IMR-90 (cell line): ENCODE results near the gene FXN. TPM values are rescaled to one million over a fixed set of nuclear protein-coding genes. Genes with fewer than 3 reads are reported as not detected.

ENCODE experiments used
- ATAC-seq: fragments of 200-7000 bp; cut with Tn5 transposase; 2 replicates; pipeline ENCODE4 v1.9.1; 2020; ENCODE audit warnings: low read depth, mild to moderate bottlenecking, moderate library complexity
- BruUV-seq: library from RNA; stranded (reverse); fragments of 400-500 nt; replicated peaks from 2 replicates; lab custom pipeline; 2021; lab: Mats Ljungman, UMichigan
- CTCF ChIA-PET: fragments of 300-600 bp; formaldehyde crosslinking; extraction: SDS; loops from one replicate; lab custom pipeline; 2021; ENCODE audit warnings: antibody characterized with exemption; lab: Yijun Ruan, JAX
- POLR2A ChIA-PET: fragments of 300-600 bp; sonication (Branson Sonifier 250); formaldehyde crosslinking; loops from one replicate; lab custom pipeline; 2022; ENCODE audit warnings: antibody characterized with exemption; ENCODE audit not compliant: unreplicated experiment; lab: Charles Lee
- DNase-seq: peaks from one replicate; pipeline ENCODE4 v3.0.0; 2013
- H2AFZ ChIP-seq: replicated peaks from 2 replicates; pipeline ENCODE3; 2013; ENCODE audit warnings: low read length, mild to moderate bottlenecking; ENCODE audit not compliant: poor library complexity
- H2AK5ac ChIP-seq: 2 replicates; pipeline ENCODE4 v1.6.1; 2013; ENCODE audit warnings: low read depth, low read length, inconsistent platforms
- H2AK9ac ChIP-seq: replicated peaks from 2 replicates; pipeline ENCODE3; 2013; ENCODE audit warnings: mild to moderate bottlenecking, low read depth, low read length, moderate library complexity; ENCODE audit not compliant: poor library complexity
- H2BK120ac ChIP-seq: 2 replicates; pipeline ENCODE4 v1.6.1; 2013; ENCODE audit warnings: low read depth, low read length, inconsistent platforms
- H2BK15ac ChIP-seq: 3 replicates; pipeline ENCODE4 v1.6.1; 2013; ENCODE audit warnings: low read depth, low read length, inconsistent platforms
- H2BK20ac ChIP-seq: 2 replicates; pipeline ENCODE4 v1.6.1; 2013; ENCODE audit warnings: low read depth, mild to moderate bottlenecking, inconsistent platforms, low read length, moderate library complexity
- H2BK5ac ChIP-seq: 2 replicates; pipeline ENCODE4 v1.6.1; 2013; ENCODE audit warnings: mild to moderate bottlenecking, low read depth, low read length, inconsistent platforms; ENCODE audit not compliant: poor library complexity, severe bottlenecking
- H3K14ac ChIP-seq: replicated peaks from 2 replicates; pipeline ENCODE4 v1.6.1; 2013; ENCODE audit warnings: low read depth, low read length, inconsistent platforms
- H3K18ac ChIP-seq: 2 replicates; pipeline ENCODE4 v1.6.1; 2013; ENCODE audit warnings: low read depth, low read length, control low read depth
- H3K23ac ChIP-seq: 2 replicates; pipeline ENCODE4 v1.6.1; 2013; ENCODE audit warnings: low read depth, low read length, inconsistent platforms
- H3K27ac ChIP-seq: 2 replicates; pipeline ENCODE4 v1.5.1; 2013; ENCODE audit warnings: mild to moderate bottlenecking, control low read depth, low read length; ENCODE audit not compliant: insufficient read depth
- H3K27me3 ChIP-seq: 2 replicates; pipeline ENCODE4 v1.6.1; 2013; ENCODE audit warnings: low read length; ENCODE audit not compliant: control insufficient read depth, insufficient read depth
- H3K36me3 ChIP-seq: 2 replicates; pipeline ENCODE4 v1.6.1; 2013; ENCODE audit warnings: low read length, mixed read lengths; ENCODE audit not compliant: control insufficient read depth, insufficient read depth
- H3K4ac ChIP-seq: 2 replicates; pipeline ENCODE4 v1.6.1; 2013; ENCODE audit warnings: low read depth, low read length, inconsistent platforms
- H3K4me1 ChIP-seq: 2 replicates; pipeline ENCODE4 v1.6.1; 2013; ENCODE audit warnings: low read length, mixed read lengths; ENCODE audit not compliant: control insufficient read depth, insufficient read depth
- H3K4me2 ChIP-seq: 2 replicates; pipeline ENCODE4 v1.6.1; 2013; ENCODE audit warnings: low read depth, mild to moderate bottlenecking, control low read depth, low read length, moderate library complexity
- H3K4me3 ChIP-seq: 2 replicates; pipeline ENCODE4 v1.5.1; 2013; ENCODE audit warnings: low read depth, mild to moderate bottlenecking, control low read depth, low read length, moderate library complexity; ENCODE audit not compliant: insufficient read depth
- H3K56ac ChIP-seq: 2 replicates; pipeline ENCODE4 v1.6.1; 2013; ENCODE audit warnings: low read length, inconsistent platforms; ENCODE audit not compliant: insufficient read depth; ENCODE audit errors: extremely low read depth
- H3K79me1 ChIP-seq, 2 experiments: 2 replicates each; pipeline ENCODE4 v1.6.1; 2013; ENCODE audit warnings: low read length in 2 of 2, inconsistent platforms in 1 of 2, low read depth in 1 of 2
- H3K9ac ChIP-seq: 2 replicates; pipeline ENCODE4 v1.6.1; 2013; ENCODE audit warnings: low read depth, low read length, control low read depth
- H3K9me1 ChIP-seq: 2 replicates; pipeline ENCODE4 v1.6.1; 2013; ENCODE audit warnings: low read length, inconsistent platforms; ENCODE audit not compliant: insufficient read depth
- H3K9me3 ChIP-seq: 2 replicates; pipeline ENCODE4 v1.6.1; 2013; ENCODE audit warnings: low read length; ENCODE audit not compliant: control insufficient read depth, insufficient read depth
- H4K20me1 ChIP-seq: 2 replicates; pipeline ENCODE4 v1.6.1; 2013; ENCODE audit warnings: low read length, inconsistent platforms; ENCODE audit not compliant: insufficient read depth
- H4K5ac ChIP-seq: 2 replicates; pipeline ENCODE4 v1.6.1; 2013; ENCODE audit warnings: mild to moderate bottlenecking, low read depth, low read length, control low read depth
- H4K8ac ChIP-seq, 2 experiments: 2 replicates each; pipeline ENCODE4 v1.6.1; 2013; ENCODE audit warnings: low read depth in 2 of 2, low read length in 2 of 2, control low read depth in 1 of 2, inconsistent platforms in 1 of 2
- H4K91ac ChIP-seq: 2 replicates; pipeline ENCODE4 v1.6.1; 2013; ENCODE audit warnings: low read depth, low read length, inconsistent platforms; ENCODE audit not compliant: insufficient read depth
- CTCF ChIP-seq: conservative IDR thresholded peaks from 2 replicates; pipeline ENCODE4 v1.5.1; 2012; ENCODE audit warnings: mild to moderate bottlenecking, low read depth, low read length, improper control_type of control experiment
- FOS ChIP-seq: fragments of 150-350 bp; IDR thresholded peaks from 2 replicates; pipeline ENCODE4 v1.6.1; 2016; ENCODE audit warnings: low read depth, low read length
- MAFK ChIP-seq: IDR thresholded peaks from 2 replicates; pipeline ENCODE4 v1.6.1; 2012; ENCODE audit warnings: low read depth, low read length, improper control_type of control experiment
- RAD21 ChIP-seq: IDR thresholded peaks from 2 replicates; pipeline ENCODE4 v1.6.1; 2012; ENCODE audit warnings: low read length, improper control_type of control experiment
- SMC3 ChIP-seq: fragments of 150-350 bp; IDR thresholded peaks from 2 replicates; pipeline ENCODE4 v1.6.1; 2016; ENCODE audit warnings: low read depth, mild to moderate bottlenecking, antibody characterized with exemption, low read length, moderate library complexity
- USF2 ChIP-seq: fragments of 150-350 bp; IDR thresholded peaks from 2 replicates; pipeline ENCODE4 v1.6.1; 2017; ENCODE audit warnings: mild to moderate bottlenecking, antibody characterized with exemption, low read length, low read depth
- WGBS, 2 experiments: methylation state at CpG; one replicate each; pipeline versions ENCODE4 v1.1.5 to v1.1.7; 2013; ENCODE audit warnings: missing lambda C conversion rate in 2 of 2; ENCODE audit not compliant: insufficient read length in 1 of 2; ENCODE audit errors: extremely low coverage in 2 of 2; 5-methylcytosine and 5-hydroxymethylcytosine counted together
- dilution Hi-C: fragments of 300-500 bp; cut with HindIII; formaldehyde crosslinking; loops from one replicate; pipeline ENCODE4 v1.14.3; 2018; ENCODE audit warnings: low sequenced_read_pairs; ENCODE audit not compliant: unreplicated experiment
- in situ Hi-C: fragments of 300-500 bp; cut with MboI; formaldehyde crosslinking; loops from 3 replicates; pipeline ENCODE4 v1.14.3; 2019; ENCODE audit warnings: low sequenced_read_pairs, inconsistent platforms, mixed read lengths
- intact Hi-C: fragments of 100-400 bp; cut with micrococcal nuclease; formaldehyde crosslinking; loops from 2 replicates; pipeline ENCODE4 v1.10.0; 2022
- polyA plus RNA-seq, 3 experiments: library from polyadenylated mRNA; depleted of rRNA; stranded (reverse); fragments of >200 nt; gene quantifications; 2 replicates each; pipeline ENCODE4 v1.2.3, GENCODE V29; 2012; ENCODE audit warnings: low replicate concordance in 1 of 3
- total RNA-seq: library from RNA; depleted of rRNA; stranded (reverse); fragments of >200 nt; gene quantifications from 2 replicates; pipeline ENCODE4 v1.2.3, GENCODE V29; 2012

Gene FXN
- total and polyA plus RNA-seq, 2 of the 4 experiments (the other 2 are of a cell fraction), result 3.9 to 18.1 TPM

- H3K4me1 ChIP-seq, result no peaks in the 10 kb centered on the region
- no peaks in the 10 kb centered on the region for H3K36me3 ChIP-seq
- H3K14ac ChIP-seq, result no peak overlapping the region
- H3K56ac ChIP-seq, result no peak overlapping the region
- H2BK15ac ChIP-seq, result no peak overlapping the region
- intact Hi-C loops (loop anchor here (1.0 to 10.0 kb wide), 3 partner anchors 21 to 655 kb away; no protein-coding TSS in a partner anchor), in situ Hi-C loops (loop anchor here (10.0 kb wide), 1 partner anchor 415 kb away; no protein-coding TSS in a partner anchor), dilution Hi-C loops (no loop called here)
- no peak overlapping the region for H3K18ac ChIP-seq
- H3K4me2 ChIP-seq, result no peak overlapping the region
- peak overlapping the region; percentile 15 for H2AFZ ChIP-seq
- CTCF ChIA-PET, result interaction anchor here (0.5 to 1.4 kb wide), 9 partner anchors 8 to 418 kb away, joined by 3 to 6 read pairs (median 3); no protein-coding TSS in a partner anchor
- H4K20me1 ChIP-seq, result no peaks in the 10 kb centered on the region
- POLR2A ChIA-PET, result no interaction called here
- H3K79me1 ChIP-seq, result no peaks in the 10 kb centered on the region
- peak; percentile 65 for DNase-seq
- WGBS, 2 experiments, result no CpG with 5 or more reads among the region's 10 CpGs
- no peak overlapping the region for H2BK5ac ChIP-seq
- no peak overlapping the region for H3K27ac ChIP-seq
- H2BK120ac ChIP-seq, result no peak overlapping the region
- no peak overlapping the region for H3K4me3 ChIP-seq
- no peak overlapping the region for H2AK5ac ChIP-seq
- no peak overlapping the region for H4K5ac ChIP-seq
- H3K27me3 ChIP-seq, result peaks cover 11% of the 10 kb centered on the region
- no TSS peak for BruUV-seq
- no peak overlapping the region for H2AK9ac ChIP-seq
- no peak overlapping the region for H3K9ac ChIP-seq
- H2BK20ac ChIP-seq, result no peak overlapping the region
- H4K8ac ChIP-seq, result no peak overlapping the region
- no peak overlapping the region for H3K23ac ChIP-seq
- no peak overlapping the region for H4K91ac ChIP-seq
- no peaks in the 10 kb centered on the region for H3K9me3 ChIP-seq
- TF ChIP-seq USF2 (no peak), RAD21 (peak; percentile 75), FOS (no peak), SMC3 (peak; percentile 59), MAFK (no peak), CTCF (peak; percentile 90)
- peak; percentile 95 for ATAC-seq
- H3K9me1 ChIP-seq, result no peaks in the 10 kb centered on the region
- no peak overlapping the region for H3K4ac ChIP-seq
These were observed 36.0 kb upstream of the FXN start for GRCh38 chr9:68999393-69000105.
